HepG2 (cell line): ENCODE results near the gene CES3. TPM values are rescaled to one million over a fixed set of nuclear protein-coding genes. Genes with fewer than 3 reads are reported as not detected.

Experiments used
- ADNP ChIP-seq: sonication (generic); formaldehyde crosslinking; IDR thresholded peaks from 2 replicates; pipeline ENCODE4 v1.4.0; 2020; ENCODE audit warnings: missing genetic modification reagents
- FOXP1 ChIP-seq, 2 experiments: fragments of 450-650 bp in 1 of 2; IDR thresholded peaks; 2 replicates each; pipeline ENCODE4 v1.6.1; 2017 to 2018; ENCODE audit warnings: antibody characterized with exemption in 1 of 2
- MED8 ChIP-seq: sonication (generic); formaldehyde crosslinking; IDR thresholded peaks from 2 replicates; pipeline ENCODE4 v1.8.1; 2023; ENCODE audit warnings: mild to moderate bottlenecking, missing genetic modification reagents; ENCODE audit not compliant: insufficient replicate concordance
- NFE2 ChIP-seq: sonication (generic); formaldehyde crosslinking; IDR thresholded peaks from 2 replicates; pipeline ENCODE4 v1.4.0; 2020; ENCODE audit warnings: missing genetic modification reagents
- SAP130 ChIP-seq: IDR thresholded peaks from 2 replicates; pipeline ENCODE4 v1.6.1; 2016; ENCODE audit warnings: low read depth
- ZFP36L2 ChIP-seq: sonication (generic); formaldehyde crosslinking; IDR thresholded peaks from 2 replicates; pipeline ENCODE4 v1.4.0; 2020; ENCODE audit warnings: missing genetic modification reagents
- polyA plus RNA-seq, 8 experiments: library from polyadenylated mRNA; depleted of rRNA in 3 of 8; stranded (reverse) in 7 of 8; unstranded in 1 of 8; fragments of >200 nt; fragmentation: Illumina TruSeq in 4 of 8; extraction: Trizol in 4 of 8; gene quantifications; 2 replicates each; pipeline versions ENCODE4 v1.2.1 to v1.2.3, GENCODE V29; 2011 to 2016; ENCODE audit warnings: low read depth in 4 of 8, missing spikeins in 1 of 8, mixed read lengths in 1 of 8; ENCODE audit not compliant: insufficient read depth in 1 of 8
- total RNA-seq, 5 experiments: library from RNA; depleted of rRNA; stranded (reverse); fragments of >200 nt; fragmentation: Illumina TruSeq; extraction: Trizol; gene quantifications; 2 replicates each; pipeline ENCODE4 v1.2.3, GENCODE V29; 2016; ENCODE audit warnings: low read depth in 1 of 5
- TF ChIP-seq, protein P1 (sequence below): sonication (generic); formaldehyde crosslinking; IDR thresholded peaks from one replicate; pipeline ENCODE4 v1.5.1; 2020; ENCODE audit warnings: mild to moderate bottlenecking, missing genetic modification reagents; ENCODE audit errors: not compliant biosample characterization

The CES3 gene
- total and polyA plus RNA-seq, 2 of the 13 experiments (the other 11 are each of a cell fraction or from before 2014, with no cell fraction given) = 6.6 to 17.4 TPM

DNA sequence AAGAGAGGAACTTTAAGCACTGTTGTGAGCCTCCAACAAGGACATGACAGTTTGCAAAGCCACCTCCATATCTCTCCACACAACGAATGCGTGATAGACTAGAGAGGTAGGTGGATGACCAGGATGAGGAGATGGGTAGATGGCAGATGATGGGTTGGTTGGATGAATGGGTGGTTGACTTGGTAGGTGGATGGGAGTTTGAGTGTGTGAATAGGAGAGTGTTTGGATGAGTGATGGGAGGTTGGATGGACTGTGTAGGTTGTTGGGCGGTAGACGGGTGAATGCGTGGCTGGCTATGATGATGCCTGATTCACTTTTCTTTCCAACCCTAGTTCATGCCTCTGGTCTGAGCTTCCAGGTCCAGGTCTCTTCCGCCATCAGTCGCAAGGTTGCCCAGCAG is 46.5 kb upstream of the CES3 start (continued):
- no peak for TF ChIP-seq NFE2 (CRISPR knock-in tag)
- TF ChIP-seq ZFP36L2 = no peak
- TF ChIP-seq, protein P1, sequence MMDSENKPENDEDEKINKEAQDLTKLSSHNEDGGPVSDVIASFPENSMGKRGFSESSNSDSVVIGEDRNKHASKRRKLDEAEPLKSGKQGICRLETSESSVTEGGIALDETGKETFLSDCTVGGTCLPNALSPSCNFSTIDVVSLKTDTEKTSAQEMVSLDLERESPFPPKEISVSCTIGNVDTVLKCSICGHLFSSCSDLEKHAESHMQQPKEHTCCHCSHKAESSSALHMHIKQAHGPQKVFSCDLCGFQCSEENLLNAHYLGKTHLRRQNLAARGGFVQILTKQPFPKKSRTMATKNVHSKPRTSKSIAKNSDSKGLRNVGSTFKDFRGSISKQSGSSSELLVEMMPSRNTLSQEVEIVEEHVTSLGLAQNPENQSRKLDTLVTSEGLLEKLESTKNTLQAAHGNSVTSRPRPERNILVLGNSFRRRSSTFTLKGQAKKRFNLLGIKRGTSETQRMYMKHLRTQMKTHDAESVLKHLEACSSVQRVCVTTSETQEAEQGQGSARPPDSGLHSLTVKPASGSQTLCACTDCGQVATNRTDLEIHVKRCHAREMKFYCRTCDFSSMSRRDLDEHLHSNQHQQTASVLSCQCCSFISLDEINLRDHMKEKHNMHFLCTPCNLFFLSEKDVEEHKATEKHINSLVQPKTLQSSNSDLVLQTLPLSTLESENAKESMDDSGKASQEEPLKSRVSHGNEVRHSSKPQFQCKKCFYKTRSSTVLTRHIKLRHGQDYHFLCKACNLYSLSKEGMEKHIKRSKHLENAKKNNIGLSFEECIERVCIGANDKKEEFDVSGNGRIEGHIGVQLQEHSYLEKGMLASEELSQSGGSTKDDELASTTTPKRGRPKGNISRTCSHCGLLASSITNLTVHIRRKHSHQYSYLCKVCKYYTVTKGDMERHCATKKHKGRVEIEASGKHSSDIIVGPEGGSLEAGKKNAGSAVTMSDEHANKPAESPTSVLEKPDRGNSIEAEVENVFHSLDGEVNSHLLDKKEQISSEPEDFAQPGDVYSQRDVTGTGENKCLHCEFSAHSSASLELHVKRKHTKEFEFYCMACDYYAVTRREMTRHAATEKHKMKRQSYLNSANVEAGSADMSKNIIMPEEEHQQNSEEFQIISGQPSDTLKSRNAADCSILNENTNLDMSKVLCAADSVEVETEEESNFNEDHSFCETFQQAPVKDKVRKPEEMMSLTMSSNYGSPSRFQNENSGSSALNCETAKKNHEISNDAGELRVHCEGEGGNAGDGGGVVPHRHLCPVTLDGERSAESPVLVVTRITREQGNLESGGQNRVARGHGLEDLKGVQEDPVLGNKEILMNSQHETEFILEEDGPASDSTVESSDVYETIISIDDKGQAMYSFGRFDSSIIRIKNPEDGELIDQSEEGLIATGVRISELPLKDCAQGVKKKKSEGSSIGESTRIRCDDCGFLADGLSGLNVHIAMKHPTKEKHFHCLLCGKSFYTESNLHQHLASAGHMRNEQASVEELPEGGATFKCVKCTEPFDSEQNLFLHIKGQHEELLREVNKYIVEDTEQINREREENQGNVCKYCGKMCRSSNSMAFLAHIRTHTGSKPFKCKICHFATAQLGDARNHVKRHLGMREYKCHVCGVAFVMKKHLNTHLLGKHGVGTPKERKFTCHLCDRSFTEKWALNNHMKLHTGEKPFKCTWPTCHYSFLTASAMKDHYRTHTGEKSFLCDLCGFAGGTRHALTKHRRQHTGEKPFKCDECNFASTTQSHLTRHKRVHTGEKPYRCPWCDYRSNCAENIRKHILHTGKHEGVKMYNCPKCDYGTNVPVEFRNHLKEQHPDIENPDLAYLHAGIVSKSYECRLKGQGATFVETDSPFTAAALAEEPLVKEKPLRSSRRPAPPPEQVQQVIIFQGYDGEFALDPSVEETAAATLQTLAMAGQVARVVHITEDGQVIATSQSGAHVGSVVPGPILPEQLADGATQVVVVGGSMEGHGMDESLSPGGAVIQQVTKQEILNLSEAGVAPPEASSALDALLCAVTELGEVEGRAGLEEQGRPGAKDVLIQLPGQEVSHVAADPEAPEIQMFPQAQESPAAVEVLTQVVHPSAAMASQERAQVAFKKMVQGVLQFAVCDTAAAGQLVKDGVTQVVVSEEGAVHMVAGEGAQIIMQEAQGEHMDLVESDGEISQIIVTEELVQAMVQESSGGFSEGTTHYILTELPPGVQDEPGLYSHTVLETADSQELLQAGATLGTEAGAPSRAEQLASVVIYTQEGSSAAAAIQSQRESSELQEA (CRISPR knock-in tag) = no peak
- no peak for TF ChIP-seq ADNP (CRISPR knock-in tag)
- TF ChIP-seq FOXP1 (IDR thresholded peaks at IDR 0.05) = no peak
- no peak for TF ChIP-seq FOXP1 (CRISPR knock-in tag; IDR thresholded peaks at IDR 0.05)
- no peak for TF ChIP-seq SAP130 (CRISPR knock-in tag)
- no peak for TF ChIP-seq MED8 (CRISPR knock-in tag)
